Fibroblast of lung (primary cell): ENCODE data around the gene RANBP1. TPM values are rescaled to one million over a fixed set of nuclear protein-coding genes. Genes with fewer than 3 reads are reported as not detected.

ENCODE experiments used
- DNase-seq, 2 donors: peaks; one replicate each; pipeline versions ENCODE4 v3.0.0 to v3.0.0-alpha.2; 2010; ENCODE audit warnings: low read depth in 2 of 2
- H2AFZ ChIP-seq: 2 replicates; pipeline ENCODE4 v1.5.1; 2012; ENCODE audit warnings: low read length, control low read depth, inconsistent platforms
- H3K27ac ChIP-seq: 2 replicates; pipeline ENCODE4 v1.5.1; 2011; ENCODE audit warnings: low read length, control low read depth; ENCODE audit not compliant: insufficient read depth
- H3K27me3 ChIP-seq: 2 replicates; pipeline ENCODE4 v1.5.1; 2011; ENCODE audit warnings: mild to moderate bottlenecking, low read length; ENCODE audit not compliant: control insufficient read depth, insufficient read depth
- H3K36me3 ChIP-seq: 2 replicates; pipeline ENCODE4 v1.5.1; 2011; ENCODE audit warnings: low read length; ENCODE audit not compliant: control insufficient read depth, insufficient read depth
- H3K4me1 ChIP-seq: 2 replicates; pipeline ENCODE4 v1.5.1; 2011; ENCODE audit warnings: low read length; ENCODE audit not compliant: control insufficient read depth, insufficient read depth; ENCODE audit errors: extremely low read depth
- H3K4me2 ChIP-seq: 2 replicates; pipeline ENCODE4 v1.5.1; 2011; ENCODE audit warnings: low read length, control low read depth; ENCODE audit not compliant: insufficient read depth; ENCODE audit errors: extremely low read depth
- H3K4me3 ChIP-seq, 4 experiments: fragments of 200-600 bp in 1 of 4; sonication (generic) in 1 of 4; replicated peaks in 1 of 4; 2 replicates each; pipeline ENCODE4 v1.5.1; 2011 to 2016; ENCODE audit warnings: low read length in 4 of 4, low read depth in 3 of 4, mild to moderate bottlenecking in 3 of 4, control low read depth in 2 of 4, inconsistent platforms in 1 of 4, mixed read lengths in 1 of 4; ENCODE audit not compliant: insufficient read depth in 1 of 4; ENCODE audit errors: control extremely low read depth in 1 of 4
- H3K79me2 ChIP-seq: 2 replicates; pipeline ENCODE4 v1.5.1; 2012; ENCODE audit warnings: mild to moderate bottlenecking, low read length, inconsistent platforms; ENCODE audit not compliant: control insufficient read depth, insufficient read depth
- H3K9ac ChIP-seq: 2 replicates; pipeline ENCODE4 v1.5.1; 2011; ENCODE audit warnings: mild to moderate bottlenecking, low read length, control low read depth; ENCODE audit not compliant: insufficient read depth
- H3K9me3 ChIP-seq: 2 replicates; pipeline ENCODE4 v1.5.1; 2012; ENCODE audit warnings: low read depth, low read length; ENCODE audit not compliant: control insufficient read depth, insufficient read depth
- H4K20me1 ChIP-seq: 2 replicates; pipeline ENCODE4 v1.5.1; 2011; ENCODE audit warnings: low read length; ENCODE audit not compliant: control insufficient read depth, insufficient read depth; ENCODE audit errors: extremely low read depth
- CTCF ChIP-seq, 2 donors: IDR thresholded peaks in 1 of 2; conservative IDR thresholded peaks in 1 of 2; 1 replicate in 1 of 2; 2 replicates in 1 of 2; pipeline ENCODE4 v1.5.1; 2011 to 2012; ENCODE audit warnings: low read length in 2 of 2, control low read depth in 1 of 2, inconsistent platforms in 1 of 2, low read depth in 1 of 2, mild to moderate bottlenecking in 1 of 2
- EZH2 ChIP-seq: IDR thresholded peaks from 2 replicates; pipeline ENCODE4 v1.5.1; 2012; ENCODE audit warnings: low read length, control low read depth, mild to moderate bottlenecking; ENCODE audit errors: missing control alignments
- polyA plus RNA-seq, 2 donors: library from polyadenylated mRNA; depleted of rRNA in 1 of 2; stranded (reverse) in 1 of 2; unstranded in 1 of 2; fragments of >200 nt; gene quantifications; 2 replicates each; pipeline ENCODE4 v1.2.1, GENCODE V29; 2011 to 2012; ENCODE audit warnings: missing spikeins in 1 of 2
- total RNA-seq: library from RNA; depleted of rRNA; stranded (reverse); fragments of >200 nt; gene quantifications from 2 replicates; pipeline ENCODE4 v1.2.1, GENCODE V29; 2014

Gene RANBP1
- total and polyA plus RNA-seq, 2 donors (not counting 1 experiment from before 2014, with no cell fraction given), result 88.5 to 178 TPM

- Histone ChIP-seq H2AFZ (no peak overlapping the region), H3K4me2 (no peak overlapping the region), H3K27ac (no peak overlapping the region), H3K27me3 (no peaks in the 10 kb centered on the region), H3K9ac (no peak overlapping the region), H3K4me3 (no peak overlapping the region), H3K4me1 (no peaks in the 10 kb centered on the region), H3K79me2 (peaks cover 13% of the 10 kb centered on the region), H4K20me1 (no peaks in the 10 kb centered on the region), H3K36me3 (no peaks in the 10 kb centered on the region), H3K9me3 (no peaks in the 10 kb centered on the region)
- TF ChIP-seq EZH2 (no peak), CTCF (conservative IDR thresholded peaks at IDR 0.05 in 1 of 2, IDR thresholded peaks at IDR 0.05 in 1 of 2; ENCODE audit: low read depth in 1 of 2, low read length in 2 of 2) (no peak)
- DNase-seq, result no peak
These were observed 39.2 kb upstream of the RANBP1 start for GRCh38 chr22:20076627-20077172.

- Histone ChIP-seq H3K9ac (peak within 1 kb of the TSS; percentile 83), H3K79me2 (peaks cover 45% of the 10 kb centered on the region), H4K20me1 (no peaks in the 10 kb centered on the region), H2AFZ (peak within 1 kb of the TSS; percentile 84), H3K27me3 (no peaks in the 10 kb centered on the region), H3K36me3 (peaks cover 4% of the 10 kb centered on the region), H3K4me1 (peaks cover 6% of the 10 kb centered on the region), H3K4me2 (peak within 1 kb of the TSS; percentile 90), H3K27ac (peak within 1 kb of the TSS; percentile 80), H3K9me3 (no peaks in the 10 kb centered on the region), H3K4me3 (peak within 1 kb of the TSS; percentile 71 to 83 (median 80))
- DNase-seq, result peak; percentile 92 to 94
- TF ChIP-seq EZH2 (no peak), CTCF (conservative IDR thresholded peaks at IDR 0.05 in 1 of 2, IDR thresholded peaks at IDR 0.05 in 1 of 2; ENCODE audit: low read depth in 1 of 2, low read length in 2 of 2) (no peak)
These were observed 36.0 kb upstream of the RANBP1 start, which contains the start of gene DGCR8 for GRCh38 chr22:20079745-20080444. DGCR8 (plus strand) TSS chr22:20080241; CDS start chr22:20085964, 5,723 bp downstream.

GRCh38 chr22:20080445-20080775 is 35.5 kb upstream of the RANBP1 start:
- Histone ChIP-seq H3K27ac (peak overlapping the region; percentile 80), H3K4me1 (peaks cover 6% of the 10 kb centered on the region), H3K4me3 (peak overlapping the region; percentile 71 to 83 (median 80)), H3K4me2 (peak overlapping the region; percentile 90), H4K20me1 (no peaks in the 10 kb centered on the region), H2AFZ (peak overlapping the region; percentile 12), H3K27me3 (no peaks in the 10 kb centered on the region), H3K79me2 (peaks cover 50% of the 10 kb centered on the region), H3K36me3 (peaks cover 4% of the 10 kb centered on the region), H3K9me3 (no peaks in the 10 kb centered on the region), H3K9ac (peak overlapping the region; percentile 83)
- peak; percentile 47 to 50 for DNase-seq
- TF ChIP-seq CTCF (conservative IDR thresholded peaks at IDR 0.05 in 1 of 2, IDR thresholded peaks at IDR 0.05 in 1 of 2; ENCODE audit: low read depth in 1 of 2, low read length in 2 of 2) (no peak), EZH2 (no peak)
